Liver (tissue), 9 donors: Measurements from ENCODE around the gene PACSIN2. TPM values are rescaled to one million over a fixed set of nuclear protein-coding genes. Genes with fewer than 3 reads are reported as not detected.

Source experiments
- DNase-seq: peaks from one replicate; pipeline ENCODE4 v3.0.0-alpha.2; 2017; ENCODE audit warnings: low spot score
- H3K27ac ChIP-seq, 2 donors: one replicate each; pipeline ENCODE4 v1.7.0; 2013; ENCODE audit warnings: inconsistent platforms in 2 of 2, low read length in 2 of 2, control low read depth in 1 of 2, low read depth in 1 of 2, mild to moderate bottlenecking in 1 of 2
- H3K27me3 ChIP-seq, 4 donors: one replicate each; pipeline versions ENCODE4 v1.6.1 to v1.7.0; 2013; ENCODE audit warnings: low read length in 3 of 4, inconsistent platforms in 1 of 4, mild to moderate bottlenecking in 1 of 4, moderate library complexity in 1 of 4; ENCODE audit not compliant: control insufficient read depth in 4 of 4, insufficient read depth in 4 of 4
- H3K36me3 ChIP-seq, 4 donors: one replicate each; pipeline versions ENCODE4 v1.6.1 to v1.7.0; 2013; ENCODE audit warnings: low read length in 3 of 4, mild to moderate bottlenecking in 3 of 4, low read depth in 1 of 4, moderate library complexity in 1 of 4; ENCODE audit not compliant: control insufficient read depth in 4 of 4, insufficient read depth in 3 of 4
- H3K4me1 ChIP-seq, 4 donors: one replicate each; pipeline versions ENCODE4 v1.6.1 to v1.7.0; 2013; ENCODE audit warnings: low read length in 3 of 4, mild to moderate bottlenecking in 3 of 4, moderate library complexity in 1 of 4; ENCODE audit not compliant: control insufficient read depth in 4 of 4, insufficient read depth in 4 of 4
- H3K4me3 ChIP-seq, 3 donors: one replicate each; pipeline versions ENCODE4 v1.6.1 to v1.7.0; 2013; ENCODE audit warnings: low read length in 3 of 3, control low read depth in 1 of 3, low read depth in 1 of 3, mild to moderate bottlenecking in 1 of 3
- H3K9ac ChIP-seq, 2 donors: one replicate each; pipeline ENCODE4 v1.7.0; 2013; ENCODE audit warnings: low read length in 2 of 2, mild to moderate bottlenecking in 2 of 2, moderate library complexity in 2 of 2, control low read depth in 1 of 2, low read depth in 1 of 2
- H3K9me3 ChIP-seq, 4 donors: one replicate each; pipeline versions ENCODE4 v1.6.1 to v1.7.0; 2013; ENCODE audit warnings: low read length in 3 of 4; ENCODE audit not compliant: control insufficient read depth in 4 of 4
- EGR1 ChIP-seq, 2 donors: IDR thresholded peaks; 2 replicates each; pipeline ENCODE4 v1.6.1; 2016 to 2018; ENCODE audit warnings: antibody characterized with exemption in 2 of 2, low read depth in 2 of 2
- FOXA1 ChIP-seq: IDR thresholded peaks from 2 replicates; pipeline ENCODE4 v1.6.1; 2016; ENCODE audit warnings: antibody characterized with exemption
- FOXA2 ChIP-seq: IDR thresholded peaks from 2 replicates; pipeline ENCODE4 v1.6.1; 2016; ENCODE audit warnings: antibody characterized with exemption
- GABPA ChIP-seq, 2 donors: IDR thresholded peaks in 1 of 2; conservative IDR thresholded peaks in 1 of 2; 2 replicates each; pipeline ENCODE4 v1.6.1; 2016; ENCODE audit warnings: antibody characterized with exemption in 2 of 2, mild to moderate bottlenecking in 1 of 2, moderate library complexity in 1 of 2
- HNF4A ChIP-seq, 2 donors: conservative IDR thresholded peaks; 2 replicates each; pipeline ENCODE4 v1.6.1; 2016; ENCODE audit warnings: antibody characterized with exemption in 2 of 2, mild to moderate bottlenecking in 2 of 2
- HNF4G ChIP-seq: IDR thresholded peaks from 2 replicates; pipeline ENCODE4 v1.6.1; 2016; ENCODE audit warnings: antibody characterized with exemption
- JUND ChIP-seq, 2 donors: IDR thresholded peaks; 2 replicates each; pipeline ENCODE4 v1.6.1; 2016; ENCODE audit warnings: antibody characterized with exemption in 2 of 2
- NR2F2 ChIP-seq: IDR thresholded peaks from 2 replicates; pipeline ENCODE4 v1.6.1; 2016; ENCODE audit warnings: antibody characterized with exemption
- RAD21 ChIP-seq, 2 donors: IDR thresholded peaks; 2 replicates each; pipeline ENCODE4 v1.6.1; 2016; ENCODE audit warnings: antibody characterized with exemption in 2 of 2, mild to moderate bottlenecking in 2 of 2
- RXRA ChIP-seq, 2 donors: IDR thresholded peaks; 2 replicates each; pipeline ENCODE4 v1.6.1; 2017 to 2018; ENCODE audit warnings: antibody characterized with exemption in 2 of 2, mild to moderate bottlenecking in 1 of 2
- SP1 ChIP-seq: IDR thresholded peaks from 2 replicates; pipeline ENCODE4 v1.6.1; 2018; ENCODE audit warnings: antibody characterized with exemption, mild to moderate bottlenecking
- TAF1 ChIP-seq: conservative IDR thresholded peaks from 2 replicates; pipeline ENCODE4 v1.6.1; 2016; ENCODE audit warnings: antibody characterized with exemption, mild to moderate bottlenecking
- YY1 ChIP-seq: IDR thresholded peaks from 2 replicates; pipeline ENCODE4 v1.6.1; 2016; ENCODE audit warnings: antibody characterized with exemption, mild to moderate bottlenecking
- WGBS: extraction: QIAGEN DNeasy Blood & Tissue Kit; methylation state at CpG from one replicate; pipeline ENCODE4 v1.1.7; 2013; 5-methylcytosine and 5-hydroxymethylcytosine counted together
- polyA plus RNA-seq, 2 donors: library from polyadenylated mRNA; stranded (reverse) in 1 of 2; unstranded in 1 of 2; fragments of 200-250 nt in 1 of 2; fragments of >200 nt in 1 of 2; fragmentation: Nextera tagmentation in 1 of 2; extraction: Ambion mirVana in 1 of 2; gene quantifications; one replicate each; pipeline versions ENCODE4 v1.2.1 to v1.2.3, GENCODE V29; 2013 to 2015
- total RNA-seq, 2 donors: library from RNA; depleted of rRNA; stranded (reverse); fragments of >200 nt; gene quantifications; one replicate each; pipeline ENCODE4 v1.2.3, GENCODE V29; 2014
- TF ChIP-seq, protein P1 (sequence below): IDR thresholded peaks from 2 replicates; pipeline ENCODE4 v1.6.1; 2016; ENCODE audit warnings: antibody characterized with exemption, mild to moderate bottlenecking
- TF ChIP-seq, protein P2 (sequence below): IDR thresholded peaks from 2 replicates; pipeline ENCODE4 v1.6.1; 2016; ENCODE audit warnings: antibody characterized with exemption
- TF ChIP-seq, protein P3 (sequence below): IDR thresholded peaks from 2 replicates; pipeline ENCODE4 v1.6.1; 2016; ENCODE audit warnings: antibody characterized with exemption
- TF ChIP-seq, protein P4 (sequence below): IDR thresholded peaks from 2 replicates; pipeline ENCODE4 v1.6.1; 2016; ENCODE audit warnings: antibody characterized with exemption
- TF ChIP-seq, protein P5 (sequence below): fragments of 150-350 bp; IDR thresholded peaks from 2 replicates; pipeline ENCODE4 v1.5.1; 2017; ENCODE audit warnings: improper control_type of control experiment, low read depth, low read length; ENCODE audit not compliant: missing input control
- donor health status: healthy.
- donor health status: healthy.
- donor health status: healthy.
- donor health status: healthy.
- donor health status: healthy.

Gene PACSIN2
- total and polyA plus RNA-seq, 4 donors: 9.1 to 31.4 (median 17.0) TPM

DNA sequence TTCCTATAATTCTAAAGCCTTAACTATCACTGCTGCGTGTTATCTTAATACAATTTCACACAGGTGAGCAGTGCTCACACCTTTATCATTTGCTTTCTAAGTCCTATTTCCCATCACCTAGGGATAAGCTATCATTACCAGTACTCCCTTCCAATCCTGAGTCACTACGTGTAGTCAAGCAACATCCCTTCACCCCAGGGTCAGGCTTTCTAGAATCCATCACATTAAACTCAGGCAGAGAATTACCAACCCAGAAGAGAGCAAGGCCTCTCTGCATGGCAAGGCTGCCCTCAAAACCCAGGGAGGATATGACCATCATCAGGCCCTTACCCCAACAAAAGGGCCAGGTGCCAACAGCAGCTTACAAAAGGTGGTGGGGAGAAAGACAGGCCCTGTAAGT lies 9.8 kb downstream of the PACSIN2 start:
- Histone ChIP-seq H3K36me3 (no peaks in the 10 kb centered on the region), H3K9me3 (no peaks in the 10 kb centered on the region), H3K27ac (no peak overlapping the region), H3K4me3 (no peak overlapping the region), H3K4me1 (peaks cover 14 to 33% (median 25%) of the 10 kb centered on the region in 4 donors), H3K27me3 (no peaks in the 10 kb centered on the region), H3K9ac (no peak overlapping the region)
- TF ChIP-seq, protein P1, sequence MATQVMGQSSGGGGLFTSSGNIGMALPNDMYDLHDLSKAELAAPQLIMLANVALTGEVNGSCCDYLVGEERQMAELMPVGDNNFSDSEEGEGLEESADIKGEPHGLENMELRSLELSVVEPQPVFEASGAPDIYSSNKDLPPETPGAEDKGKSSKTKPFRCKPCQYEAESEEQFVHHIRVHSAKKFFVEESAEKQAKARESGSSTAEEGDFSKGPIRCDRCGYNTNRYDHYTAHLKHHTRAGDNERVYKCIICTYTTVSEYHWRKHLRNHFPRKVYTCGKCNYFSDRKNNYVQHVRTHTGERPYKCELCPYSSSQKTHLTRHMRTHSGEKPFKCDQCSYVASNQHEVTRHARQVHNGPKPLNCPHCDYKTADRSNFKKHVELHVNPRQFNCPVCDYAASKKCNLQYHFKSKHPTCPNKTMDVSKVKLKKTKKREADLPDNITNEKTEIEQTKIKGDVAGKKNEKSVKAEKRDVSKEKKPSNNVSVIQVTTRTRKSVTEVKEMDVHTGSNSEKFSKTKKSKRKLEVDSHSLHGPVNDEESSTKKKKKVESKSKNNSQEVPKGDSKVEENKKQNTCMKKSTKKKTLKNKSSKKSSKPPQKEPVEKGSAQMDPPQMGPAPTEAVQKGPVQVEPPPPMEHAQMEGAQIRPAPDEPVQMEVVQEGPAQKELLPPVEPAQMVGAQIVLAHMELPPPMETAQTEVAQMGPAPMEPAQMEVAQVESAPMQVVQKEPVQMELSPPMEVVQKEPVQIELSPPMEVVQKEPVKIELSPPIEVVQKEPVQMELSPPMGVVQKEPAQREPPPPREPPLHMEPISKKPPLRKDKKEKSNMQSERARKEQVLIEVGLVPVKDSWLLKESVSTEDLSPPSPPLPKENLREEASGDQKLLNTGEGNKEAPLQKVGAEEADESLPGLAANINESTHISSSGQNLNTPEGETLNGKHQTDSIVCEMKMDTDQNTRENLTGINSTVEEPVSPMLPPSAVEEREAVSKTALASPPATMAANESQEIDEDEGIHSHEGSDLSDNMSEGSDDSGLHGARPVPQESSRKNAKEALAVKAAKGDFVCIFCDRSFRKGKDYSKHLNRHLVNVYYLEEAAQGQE: no peak
- TF ChIP-seq FOXA1 (no peak), RXRA (IDR thresholded peaks at IDR 0.05) (no peak), NR2F2 (no peak), RAD21 (IDR thresholded peaks at IDR 0.05) (no peak), HNF4A (conservative IDR thresholded peaks at IDR 0.05) (no peak), FOXA2 (no peak), GABPA (IDR thresholded peaks at IDR 0.05 in 1 of 2, conservative IDR thresholded peaks at IDR 0.05 in 1 of 2) (no peak), TAF1 (no peak), YY1 (no peak), EGR1 (IDR thresholded peaks at IDR 0.05; ENCODE audit: low read depth in 2 of 2) (no peak), SP1 (no peak), HNF4G (no peak), JUND (IDR thresholded peaks at IDR 0.05) (no peak)
- TF ChIP-seq, protein P2, sequence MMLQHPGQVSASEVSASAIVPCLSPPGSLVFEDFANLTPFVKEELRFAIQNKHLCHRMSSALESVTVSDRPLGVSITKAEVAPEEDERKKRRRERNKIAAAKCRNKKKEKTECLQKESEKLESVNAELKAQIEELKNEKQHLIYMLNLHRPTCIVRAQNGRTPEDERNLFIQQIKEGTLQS: no peak
- TF ChIP-seq, protein P3, sequence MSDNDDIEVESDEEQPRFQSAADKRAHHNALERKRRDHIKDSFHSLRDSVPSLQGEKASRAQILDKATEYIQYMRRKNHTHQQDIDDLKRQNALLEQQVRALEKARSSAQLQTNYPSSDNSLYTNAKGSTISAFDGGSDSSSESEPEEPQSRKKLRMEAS: no peak
- TF ChIP-seq, protein P4, sequence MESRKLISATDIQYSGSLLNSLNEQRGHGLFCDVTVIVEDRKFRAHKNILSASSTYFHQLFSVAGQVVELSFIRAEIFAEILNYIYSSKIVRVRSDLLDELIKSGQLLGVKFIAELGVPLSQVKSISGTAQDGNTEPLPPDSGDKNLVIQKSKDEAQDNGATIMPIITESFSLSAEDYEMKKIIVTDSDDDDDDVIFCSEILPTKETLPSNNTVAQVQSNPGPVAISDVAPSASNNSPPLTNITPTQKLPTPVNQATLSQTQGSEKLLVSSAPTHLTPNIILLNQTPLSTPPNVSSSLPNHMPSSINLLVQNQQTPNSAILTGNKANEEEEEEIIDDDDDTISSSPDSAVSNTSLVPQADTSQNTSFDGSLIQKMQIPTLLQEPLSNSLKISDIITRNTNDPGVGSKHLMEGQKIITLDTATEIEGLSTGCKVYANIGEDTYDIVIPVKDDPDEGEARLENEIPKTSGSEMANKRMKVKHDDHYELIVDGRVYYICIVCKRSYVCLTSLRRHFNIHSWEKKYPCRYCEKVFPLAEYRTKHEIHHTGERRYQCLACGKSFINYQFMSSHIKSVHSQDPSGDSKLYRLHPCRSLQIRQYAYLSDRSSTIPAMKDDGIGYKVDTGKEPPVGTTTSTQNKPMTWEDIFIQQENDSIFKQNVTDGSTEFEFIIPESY: no peak
- TF ChIP-seq, protein P5, sequence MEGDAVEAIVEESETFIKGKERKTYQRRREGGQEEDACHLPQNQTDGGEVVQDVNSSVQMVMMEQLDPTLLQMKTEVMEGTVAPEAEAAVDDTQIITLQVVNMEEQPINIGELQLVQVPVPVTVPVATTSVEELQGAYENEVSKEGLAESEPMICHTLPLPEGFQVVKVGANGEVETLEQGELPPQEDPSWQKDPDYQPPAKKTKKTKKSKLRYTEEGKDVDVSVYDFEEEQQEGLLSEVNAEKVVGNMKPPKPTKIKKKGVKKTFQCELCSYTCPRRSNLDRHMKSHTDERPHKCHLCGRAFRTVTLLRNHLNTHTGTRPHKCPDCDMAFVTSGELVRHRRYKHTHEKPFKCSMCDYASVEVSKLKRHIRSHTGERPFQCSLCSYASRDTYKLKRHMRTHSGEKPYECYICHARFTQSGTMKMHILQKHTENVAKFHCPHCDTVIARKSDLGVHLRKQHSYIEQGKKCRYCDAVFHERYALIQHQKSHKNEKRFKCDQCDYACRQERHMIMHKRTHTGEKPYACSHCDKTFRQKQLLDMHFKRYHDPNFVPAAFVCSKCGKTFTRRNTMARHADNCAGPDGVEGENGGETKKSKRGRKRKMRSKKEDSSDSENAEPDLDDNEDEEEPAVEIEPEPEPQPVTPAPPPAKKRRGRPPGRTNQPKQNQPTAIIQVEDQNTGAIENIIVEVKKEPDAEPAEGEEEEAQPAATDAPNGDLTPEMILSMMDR: no peak
- no peak for DNase-seq
- WGBS: 87% methylated on average over 2 of the region's 2 CpGs
